ENCODE measurements around the gene USP4.

Gene USP4

DNA sequence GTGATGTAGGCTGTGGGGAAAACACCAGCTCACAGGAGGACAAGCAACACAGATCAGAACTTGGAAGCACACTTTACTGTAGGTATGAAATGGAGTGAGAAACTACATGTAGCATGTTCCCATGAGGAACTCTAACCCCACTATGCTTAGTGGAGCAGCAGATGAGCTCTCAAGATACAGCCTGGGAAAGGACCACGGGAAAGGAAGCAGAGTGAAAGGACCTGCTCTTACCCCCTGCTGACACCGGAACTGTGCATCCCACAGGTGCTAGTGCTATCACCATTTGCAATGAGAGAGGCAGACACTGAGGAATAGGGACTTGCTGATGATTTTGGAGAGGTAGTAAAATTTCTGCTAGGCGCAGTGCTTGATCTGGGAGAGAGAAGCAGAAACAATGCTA, 28.6 kb downstream of the USP4 start:
- DNase-seq (ENCODE audit: low read depth) = no peak
- TF ChIP-seq, protein P1, sequence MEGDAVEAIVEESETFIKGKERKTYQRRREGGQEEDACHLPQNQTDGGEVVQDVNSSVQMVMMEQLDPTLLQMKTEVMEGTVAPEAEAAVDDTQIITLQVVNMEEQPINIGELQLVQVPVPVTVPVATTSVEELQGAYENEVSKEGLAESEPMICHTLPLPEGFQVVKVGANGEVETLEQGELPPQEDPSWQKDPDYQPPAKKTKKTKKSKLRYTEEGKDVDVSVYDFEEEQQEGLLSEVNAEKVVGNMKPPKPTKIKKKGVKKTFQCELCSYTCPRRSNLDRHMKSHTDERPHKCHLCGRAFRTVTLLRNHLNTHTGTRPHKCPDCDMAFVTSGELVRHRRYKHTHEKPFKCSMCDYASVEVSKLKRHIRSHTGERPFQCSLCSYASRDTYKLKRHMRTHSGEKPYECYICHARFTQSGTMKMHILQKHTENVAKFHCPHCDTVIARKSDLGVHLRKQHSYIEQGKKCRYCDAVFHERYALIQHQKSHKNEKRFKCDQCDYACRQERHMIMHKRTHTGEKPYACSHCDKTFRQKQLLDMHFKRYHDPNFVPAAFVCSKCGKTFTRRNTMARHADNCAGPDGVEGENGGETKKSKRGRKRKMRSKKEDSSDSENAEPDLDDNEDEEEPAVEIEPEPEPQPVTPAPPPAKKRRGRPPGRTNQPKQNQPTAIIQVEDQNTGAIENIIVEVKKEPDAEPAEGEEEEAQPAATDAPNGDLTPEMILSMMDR (conservative IDR thresholded peaks at IDR 0.05; ENCODE audit: low read length) = no peak
- no peak overlapping the region for H3K4me3 ChIP-seq (ENCODE audit: low read length)

DNA sequence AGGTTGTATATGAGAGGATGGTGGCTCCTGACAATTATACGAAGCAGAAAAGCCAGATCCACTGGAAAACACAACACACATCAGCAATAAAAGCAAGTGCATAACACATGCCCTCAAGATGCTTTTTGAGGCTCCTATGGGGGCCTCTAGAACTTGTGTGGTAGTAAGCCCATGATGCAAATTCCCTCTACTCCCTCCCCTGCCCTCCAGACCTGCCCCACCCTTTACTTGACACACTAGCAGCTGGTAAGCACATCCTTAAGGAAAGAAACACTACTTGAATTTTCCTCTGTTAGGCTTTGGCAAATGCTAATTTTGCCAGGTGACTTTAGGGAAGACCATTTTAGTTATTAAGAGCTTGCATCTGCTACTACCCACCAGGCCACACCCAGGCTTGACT, 29.2 kb downstream of the USP4 start:
- no peak overlapping the region for H3K4me3 ChIP-seq (ENCODE audit: low read length)
- TF ChIP-seq, protein P1 (conservative IDR thresholded peaks at IDR 0.05; ENCODE audit: low read length) = no peak
- DNase-seq (ENCODE audit: low read depth) = no peak

DNA sequence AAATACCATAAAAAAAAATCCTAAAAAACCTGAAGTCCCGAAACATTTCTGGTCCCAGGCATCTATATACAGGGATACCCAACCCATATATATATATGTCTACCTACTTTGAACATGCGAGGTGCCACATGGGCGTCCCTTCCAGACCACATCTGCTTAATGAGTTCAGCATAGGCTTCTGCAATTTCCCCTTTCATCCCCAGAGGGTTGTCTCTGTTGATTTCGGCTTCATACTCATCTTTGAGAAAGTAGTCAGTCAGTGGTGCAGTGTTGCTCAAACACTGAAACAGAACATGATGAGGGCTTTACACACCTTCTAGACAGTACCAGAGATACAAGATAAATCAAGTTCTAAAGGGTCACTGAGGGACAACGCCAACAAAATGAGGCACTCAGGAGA, 34.2 kb downstream of the USP4 start:
- TF ChIP-seq, protein P1 (conservative IDR thresholded peaks at IDR 0.05; ENCODE audit: low read length) = no peak
- no peak overlapping the region for H3K4me3 ChIP-seq (ENCODE audit: low read length)
- no peak for DNase-seq (ENCODE audit: low read depth)

DNA sequence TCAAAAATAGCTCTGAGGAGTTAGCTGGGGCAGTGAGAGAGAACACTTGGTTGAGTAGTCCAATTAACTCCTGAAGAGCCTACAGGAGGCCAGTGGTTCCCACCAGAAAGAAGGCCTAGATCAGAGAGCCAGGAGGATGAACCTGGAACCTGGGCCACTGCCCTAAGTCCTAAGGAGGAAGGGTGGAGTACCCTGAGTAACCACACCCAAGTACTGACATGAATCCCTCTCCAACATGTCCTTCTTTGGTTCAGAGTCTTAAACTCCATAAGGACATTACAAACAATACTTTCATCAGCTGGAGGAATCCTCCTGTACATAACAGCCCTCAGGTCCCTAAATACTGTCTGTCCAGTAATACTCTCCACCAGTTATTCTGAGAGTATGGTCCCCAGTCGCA, 37.2 kb downstream of the USP4 start:
- H3K4me3 ChIP-seq (ENCODE audit: low read length) = no peak overlapping the region
- TF ChIP-seq, protein P1 (conservative IDR thresholded peaks at IDR 0.05; ENCODE audit: low read length) = no peak
- no peak for DNase-seq (ENCODE audit: low read depth)

DNA sequence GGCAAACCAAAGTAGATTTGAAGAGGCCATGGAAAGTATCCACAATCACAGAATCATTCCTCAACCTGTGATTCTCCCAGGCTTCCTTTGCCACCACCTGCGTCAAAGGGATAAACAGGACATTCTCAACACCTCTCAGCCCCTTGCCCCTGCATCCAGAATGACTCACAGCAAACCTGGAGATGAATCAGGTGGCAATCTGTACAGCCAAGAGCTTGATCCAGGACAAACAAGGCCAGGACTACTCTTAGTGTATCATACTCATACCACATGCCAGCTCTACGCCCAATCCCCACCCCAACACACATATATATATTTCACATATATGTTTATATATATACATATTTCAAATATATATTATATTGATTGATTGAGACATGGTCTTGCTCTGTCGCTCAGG, 39.3 kb downstream of the USP4 start:
- TF ChIP-seq, protein P1 (conservative IDR thresholded peaks at IDR 0.05; ENCODE audit: low read length) = no peak
- no peak for DNase-seq (ENCODE audit: low read depth)
- no peak overlapping the region for H3K4me3 ChIP-seq (ENCODE audit: low read length)

DNA sequence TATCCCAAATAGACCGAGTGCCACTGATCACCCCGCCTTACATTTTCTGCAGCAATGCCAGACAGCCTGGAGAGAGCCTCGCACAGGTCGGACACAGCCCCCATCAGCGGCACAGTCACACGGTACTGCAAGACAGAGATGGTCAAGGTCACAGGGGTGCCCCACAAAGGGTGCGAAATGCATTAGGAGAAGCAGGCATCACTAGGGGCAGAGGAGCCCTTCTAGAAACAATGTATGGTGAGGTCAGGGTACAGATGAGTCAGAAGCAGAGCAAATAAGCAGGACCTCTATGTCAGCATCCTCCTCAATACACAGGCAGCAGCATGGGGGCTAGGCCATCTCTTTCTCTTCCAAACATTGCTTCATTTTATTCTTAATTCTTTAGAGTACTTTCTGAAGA, 41.3 kb downstream of the USP4 start:
- TF ChIP-seq, protein P1 (conservative IDR thresholded peaks at IDR 0.05; ENCODE audit: low read length) = no peak
- no peak for DNase-seq (ENCODE audit: low read depth)
- H3K4me3 ChIP-seq (ENCODE audit: low read length) = no peak overlapping the region

DNA sequence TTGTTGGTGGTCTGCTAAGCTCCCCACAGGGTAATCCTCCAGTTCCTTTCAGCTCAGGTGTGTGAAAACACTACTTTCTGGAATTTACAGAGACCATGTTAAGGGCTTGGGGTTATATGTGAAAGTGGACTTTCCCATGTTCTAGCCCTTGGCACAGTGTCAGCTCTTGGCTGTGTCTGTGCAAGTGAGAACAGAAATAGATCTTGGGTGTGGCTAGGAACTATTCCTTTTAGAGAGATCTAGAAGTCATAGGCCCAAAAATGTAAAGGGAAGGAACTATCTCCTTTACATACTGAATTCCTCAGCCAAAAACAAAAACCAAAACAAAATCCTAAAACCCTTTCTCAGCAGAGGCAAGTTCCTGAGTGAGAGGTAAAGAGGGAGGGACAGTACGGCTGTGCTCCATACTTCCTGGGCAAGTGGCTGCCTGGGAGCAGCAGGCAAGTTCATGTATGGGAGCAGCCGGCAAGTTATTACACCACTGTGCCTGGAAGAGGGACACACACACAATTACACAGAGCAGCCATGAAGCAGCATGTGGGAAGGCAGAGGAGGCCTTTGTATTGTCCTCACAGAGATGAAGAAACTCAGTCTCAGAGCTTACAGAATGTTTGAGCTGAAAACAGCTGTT, 43.0 kb downstream of the USP4 start:
- TF ChIP-seq, protein P1 (conservative IDR thresholded peaks at IDR 0.05; ENCODE audit: low read length) = no peak
- DNase-seq (ENCODE audit: low read depth) = peak; percentile 36
- H3K4me3 ChIP-seq (ENCODE audit: low read length) = no peak overlapping the region
